GM13976 (cell line): ENCODE data around the gene ADAMTS20.
"Not testable (repeated sequence)": the region's sequence is repeated elsewhere in the genome, so short reads cannot be mapped to it uniquely, and the experiment has no call there.

Experiments used
- DNase-seq: peaks from one replicate; pipeline ENCODE4 v3.0.0; 2012; ENCODE audit warnings: low spot score
- in situ Hi-C: fragments of 300-500 bp; cut with MboI; formaldehyde crosslinking; loops from one replicate; pipeline ENCODE4 v1.12.0; 2022; ENCODE audit warnings: low sequenced_read_pairs, mixed read lengths, inconsistent platforms; ENCODE audit not compliant: unreplicated experiment
- TF ChIP-seq, protein P1 (sequence below): IDR thresholded peaks from 2 replicates; pipeline ENCODE4 v1.5.1; 2012; ENCODE audit warnings: borderline replicate concordance, mild to moderate bottlenecking; ENCODE audit not compliant: insufficient read depth; ENCODE audit errors: extremely low read depth, missing control alignments, control extremely low read depth

The ADAMTS20 gene

DNA sequence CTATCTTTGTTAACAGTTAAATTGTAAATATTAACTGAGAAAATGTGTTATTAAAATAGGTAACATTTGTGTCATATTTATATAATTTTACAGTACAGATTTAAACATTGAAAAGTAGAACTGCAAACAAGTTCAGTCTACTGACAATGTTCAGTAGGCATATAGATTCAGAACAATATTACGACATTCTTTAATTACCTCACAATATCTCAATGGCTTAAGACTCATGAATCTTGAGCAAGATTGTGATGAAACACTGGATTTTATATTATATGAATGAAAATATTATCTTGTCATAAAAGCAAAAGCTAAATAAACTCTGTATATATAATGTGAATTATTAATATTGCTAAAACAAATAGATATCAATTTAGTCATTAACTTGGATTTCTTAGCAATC, 194.9 kb downstream of the ADAMTS20 start:
- TF ChIP-seq, protein P1, sequence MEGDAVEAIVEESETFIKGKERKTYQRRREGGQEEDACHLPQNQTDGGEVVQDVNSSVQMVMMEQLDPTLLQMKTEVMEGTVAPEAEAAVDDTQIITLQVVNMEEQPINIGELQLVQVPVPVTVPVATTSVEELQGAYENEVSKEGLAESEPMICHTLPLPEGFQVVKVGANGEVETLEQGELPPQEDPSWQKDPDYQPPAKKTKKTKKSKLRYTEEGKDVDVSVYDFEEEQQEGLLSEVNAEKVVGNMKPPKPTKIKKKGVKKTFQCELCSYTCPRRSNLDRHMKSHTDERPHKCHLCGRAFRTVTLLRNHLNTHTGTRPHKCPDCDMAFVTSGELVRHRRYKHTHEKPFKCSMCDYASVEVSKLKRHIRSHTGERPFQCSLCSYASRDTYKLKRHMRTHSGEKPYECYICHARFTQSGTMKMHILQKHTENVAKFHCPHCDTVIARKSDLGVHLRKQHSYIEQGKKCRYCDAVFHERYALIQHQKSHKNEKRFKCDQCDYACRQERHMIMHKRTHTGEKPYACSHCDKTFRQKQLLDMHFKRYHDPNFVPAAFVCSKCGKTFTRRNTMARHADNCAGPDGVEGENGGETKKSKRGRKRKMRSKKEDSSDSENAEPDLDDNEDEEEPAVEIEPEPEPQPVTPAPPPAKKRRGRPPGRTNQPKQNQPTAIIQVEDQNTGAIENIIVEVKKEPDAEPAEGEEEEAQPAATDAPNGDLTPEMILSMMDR = no peak
- in situ Hi-C loops = no loop called here
- DNase-seq = no peak

DNA sequence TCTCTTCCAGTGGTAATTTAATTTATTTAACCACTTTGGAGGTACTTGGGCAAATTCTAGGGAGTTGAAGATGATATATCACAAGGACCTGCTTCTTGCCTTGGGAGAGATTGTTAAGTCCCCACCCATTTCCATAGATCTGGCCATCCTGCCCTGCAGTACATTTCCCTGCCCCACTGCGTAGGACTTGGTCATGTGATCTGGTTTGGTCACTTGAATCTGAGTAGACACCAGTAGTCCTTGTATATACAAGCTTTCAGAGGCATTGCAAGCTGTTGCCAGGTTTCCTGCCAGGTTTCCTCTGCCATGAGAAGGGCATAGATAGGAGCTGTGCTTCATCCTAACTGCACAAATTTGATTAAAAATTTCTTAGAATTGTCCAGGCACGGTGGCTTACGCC, 200.0 kb downstream of the ADAMTS20 start:
- TF ChIP-seq, protein P1 = no peak
- no peak for DNase-seq
- in situ Hi-C loops = no loop called here

DNA sequence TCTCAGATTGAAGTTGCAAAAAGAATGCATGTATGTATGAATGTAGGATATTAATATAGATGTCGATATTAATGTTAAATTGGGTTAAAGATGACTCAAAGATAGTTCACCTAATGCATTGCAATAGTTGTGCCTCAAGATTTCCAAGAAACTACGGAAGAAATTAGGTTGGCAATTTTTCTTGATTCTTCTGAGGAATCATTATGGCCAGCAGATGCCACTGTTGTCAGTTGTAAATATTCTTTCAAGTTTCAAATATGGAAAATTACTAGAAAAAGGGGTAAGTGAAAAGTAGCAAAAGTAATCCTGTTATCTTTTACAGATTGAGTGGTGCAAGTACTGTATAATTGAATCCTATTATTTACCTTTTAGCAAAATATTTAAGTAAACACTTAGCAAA, 202.1 kb downstream of the ADAMTS20 start:
- TF ChIP-seq, protein P1 = no peak
- in situ Hi-C loops = no loop called here
- DNase-seq = no peak

DNA sequence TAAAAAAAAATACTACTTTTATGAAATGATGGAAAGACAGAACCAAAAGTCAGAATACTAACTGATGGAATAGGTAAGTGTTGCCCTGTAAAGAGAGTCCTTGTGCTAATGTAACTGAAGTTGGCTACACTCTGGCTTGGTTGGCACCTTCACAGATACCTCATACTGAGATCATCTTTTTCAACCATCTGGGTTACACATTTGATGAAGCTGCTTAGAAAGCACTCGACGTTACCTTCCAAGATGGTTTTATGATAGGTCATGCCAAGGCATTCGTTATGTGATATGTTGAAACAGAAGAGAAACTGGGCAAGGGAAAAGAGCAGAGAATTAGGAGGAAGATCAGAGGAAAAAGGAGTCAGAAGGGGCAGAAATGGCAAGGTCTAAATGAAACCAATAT, 203.8 kb downstream of the ADAMTS20 start:
- in situ Hi-C loops = no loop called here
- no peak for DNase-seq
- TF ChIP-seq, protein P1 = no peak

DNA sequence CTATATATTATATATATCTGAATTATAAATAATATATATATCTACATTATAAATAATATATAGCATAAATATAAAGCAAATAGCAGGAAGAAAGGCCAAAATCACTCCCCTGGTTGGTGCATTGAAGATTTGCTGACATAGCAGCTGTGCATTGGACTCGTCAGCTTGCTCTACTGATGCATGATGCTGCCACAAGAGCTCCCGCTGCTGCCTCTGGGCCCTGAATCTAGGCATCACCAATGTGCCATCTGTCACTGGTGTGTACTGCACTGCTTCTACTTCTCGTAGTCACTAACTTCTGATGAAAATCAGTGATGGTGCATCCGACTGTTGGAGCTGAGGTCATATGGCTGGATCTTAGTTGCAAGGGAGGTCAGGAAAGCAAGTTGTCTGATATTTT, 205.0 kb downstream of the ADAMTS20 start:
- TF ChIP-seq, protein P1 = no peak
- DNase-seq = no peak
- in situ Hi-C loops = no loop called here

DNA sequence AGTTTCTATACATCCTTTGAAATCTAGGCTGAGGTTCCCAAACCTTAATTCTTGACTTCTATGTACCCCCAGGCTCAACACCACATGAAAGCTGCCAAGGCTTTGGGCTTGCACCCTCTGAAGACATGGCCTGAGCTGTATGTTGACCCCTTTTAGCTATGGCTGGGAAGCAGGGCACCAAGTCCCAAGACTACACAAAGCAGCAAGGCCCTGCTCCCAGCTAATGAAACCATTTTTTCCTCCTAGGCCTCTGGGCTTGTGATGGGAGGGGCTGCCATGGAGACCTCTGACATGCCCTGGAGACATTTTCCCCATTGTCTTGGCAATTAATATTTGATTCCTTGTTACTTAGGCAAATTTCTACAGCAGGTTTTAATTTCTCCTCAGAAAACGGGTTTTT, 207.0 kb downstream of the ADAMTS20 start:
- TF ChIP-seq, protein P1 = no peak

DNA sequence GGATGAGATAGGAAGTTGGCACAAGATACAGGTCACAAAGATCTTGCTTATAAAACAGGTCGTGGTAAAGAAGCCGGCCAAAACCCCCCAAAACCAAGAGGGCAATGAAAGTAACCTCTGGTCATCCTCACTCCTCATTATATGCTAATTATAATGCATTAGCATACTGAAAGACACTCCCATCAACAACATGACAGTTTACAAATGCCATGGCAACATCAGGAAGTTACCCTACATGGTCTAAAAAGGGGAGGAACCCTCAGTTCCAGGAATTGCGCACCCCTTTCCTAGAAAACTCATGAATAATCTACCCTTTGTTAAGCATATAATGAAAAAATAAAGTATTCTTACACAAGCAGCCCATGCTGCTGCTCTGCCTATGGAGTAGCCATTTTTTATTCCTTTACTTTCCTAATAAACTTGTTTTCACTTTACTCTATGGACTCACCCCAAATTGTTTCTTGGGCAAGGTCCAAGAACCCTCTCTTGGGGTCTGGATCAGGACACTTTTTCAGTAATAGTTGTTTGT, 210.2 kb downstream of the ADAMTS20 start:
- in situ Hi-C loops, DNase-seq: not testable (repeated sequence)

More for the DNA sequence above, 207.0 kb downstream of the ADAMTS20 start:
- in situ Hi-C loops = no loop called here
- DNase-seq = no peak
